NCI-H345 (cell line): ENCODE measurements around the gene BRF1.

Experiments used
- DNase-seq: peaks from one replicate; lab custom pipeline; 2025; lab: John Stamatoyannopoulos, UW

The BRF1 gene

DNA sequence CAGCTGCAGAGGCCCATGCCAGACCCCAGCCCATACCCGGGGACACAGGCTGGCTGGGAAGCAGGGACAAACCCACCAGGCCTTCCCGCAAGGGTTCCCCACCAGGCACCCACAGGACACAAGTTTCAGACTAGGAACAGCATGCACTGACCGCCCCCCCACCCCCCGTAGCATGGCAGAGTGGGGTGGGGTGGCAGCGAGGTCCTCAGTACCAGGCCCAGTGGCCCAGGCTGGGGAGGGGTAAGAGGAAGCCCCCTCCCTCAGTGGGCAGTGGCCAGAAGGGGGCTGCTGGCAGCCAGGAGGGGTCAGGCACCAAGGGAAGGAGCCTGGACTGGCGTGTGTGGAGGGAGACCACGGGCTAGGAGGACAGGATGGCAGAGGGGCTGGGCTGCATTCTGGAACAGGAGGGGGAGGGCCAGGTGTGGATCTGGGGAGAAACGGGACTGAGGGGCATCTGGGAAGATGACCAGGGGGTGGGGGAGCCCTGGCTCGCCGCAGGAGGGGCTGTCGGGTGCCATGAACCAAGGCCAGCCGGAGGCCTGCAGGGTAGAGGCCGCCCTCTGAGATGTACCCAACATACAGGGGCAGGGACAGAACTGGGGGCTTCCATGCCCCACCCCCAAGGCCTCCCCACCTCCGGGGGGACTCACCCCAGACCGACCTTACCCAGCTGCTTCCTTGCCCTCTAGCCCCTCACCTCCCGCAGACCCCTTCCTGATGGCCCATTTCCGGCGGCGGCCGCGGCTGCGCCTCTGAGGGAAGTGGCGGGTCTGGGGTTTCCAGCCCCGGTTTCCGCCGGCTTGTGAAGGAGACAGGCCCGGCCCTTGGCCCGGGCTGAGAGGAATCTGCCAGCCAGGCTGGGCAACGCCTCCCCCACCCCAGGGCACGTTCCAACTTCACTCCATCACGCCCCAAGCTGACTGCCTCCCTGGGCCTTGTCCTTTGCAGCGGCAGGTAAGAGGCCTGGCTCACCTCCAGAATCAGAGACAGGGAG is 126.6 kb downstream of the BRF1 start:
- DNase-seq, result no peak

DNA sequence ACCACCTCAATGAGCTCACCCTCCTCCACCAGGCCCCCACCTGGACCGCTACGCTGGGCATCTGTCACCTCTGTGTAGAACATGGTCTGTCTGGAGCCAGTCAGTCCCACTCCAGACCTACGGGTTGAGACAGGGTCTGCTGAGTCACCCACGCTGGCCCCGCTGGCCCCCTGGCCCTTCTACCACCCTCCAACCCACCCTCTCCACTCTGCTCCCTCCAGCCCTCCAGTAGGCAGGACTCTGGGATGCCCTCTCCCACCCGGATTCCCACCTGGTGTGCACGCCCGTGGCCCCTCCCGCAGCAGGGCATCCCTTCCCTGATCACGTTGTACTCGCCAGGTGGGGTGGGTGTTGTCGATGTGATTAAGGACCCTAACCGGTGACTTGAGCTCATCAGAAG is 127.7 kb downstream of the BRF1 start:
- no peak for DNase-seq

DNA sequence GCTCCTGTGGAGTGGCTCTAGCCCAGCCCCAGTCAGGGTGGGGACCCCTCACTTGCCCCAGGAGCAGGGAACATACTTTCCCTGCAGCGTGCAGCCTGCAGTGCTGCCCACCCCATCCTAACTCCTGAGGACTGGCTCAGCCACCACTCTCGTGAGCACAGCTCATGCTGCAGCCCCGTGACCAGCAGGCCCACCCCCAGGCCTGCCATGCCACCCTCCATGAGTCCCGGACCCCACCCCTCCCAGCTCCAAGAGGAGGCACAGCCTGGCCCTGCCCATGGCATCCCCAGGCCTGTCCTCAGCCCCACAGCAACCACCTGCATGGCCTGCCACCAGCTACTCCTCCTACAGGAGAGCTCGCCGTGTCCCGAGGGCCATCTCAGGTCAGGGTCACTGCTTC is 128.3 kb downstream of the BRF1 start:
- no peak for DNase-seq

- DNase-seq, result peak; percentile 67
Measured at GRCh38 chr14:105171004-105171673, 129.7 kb downstream of the BRF1 start.

DNA sequence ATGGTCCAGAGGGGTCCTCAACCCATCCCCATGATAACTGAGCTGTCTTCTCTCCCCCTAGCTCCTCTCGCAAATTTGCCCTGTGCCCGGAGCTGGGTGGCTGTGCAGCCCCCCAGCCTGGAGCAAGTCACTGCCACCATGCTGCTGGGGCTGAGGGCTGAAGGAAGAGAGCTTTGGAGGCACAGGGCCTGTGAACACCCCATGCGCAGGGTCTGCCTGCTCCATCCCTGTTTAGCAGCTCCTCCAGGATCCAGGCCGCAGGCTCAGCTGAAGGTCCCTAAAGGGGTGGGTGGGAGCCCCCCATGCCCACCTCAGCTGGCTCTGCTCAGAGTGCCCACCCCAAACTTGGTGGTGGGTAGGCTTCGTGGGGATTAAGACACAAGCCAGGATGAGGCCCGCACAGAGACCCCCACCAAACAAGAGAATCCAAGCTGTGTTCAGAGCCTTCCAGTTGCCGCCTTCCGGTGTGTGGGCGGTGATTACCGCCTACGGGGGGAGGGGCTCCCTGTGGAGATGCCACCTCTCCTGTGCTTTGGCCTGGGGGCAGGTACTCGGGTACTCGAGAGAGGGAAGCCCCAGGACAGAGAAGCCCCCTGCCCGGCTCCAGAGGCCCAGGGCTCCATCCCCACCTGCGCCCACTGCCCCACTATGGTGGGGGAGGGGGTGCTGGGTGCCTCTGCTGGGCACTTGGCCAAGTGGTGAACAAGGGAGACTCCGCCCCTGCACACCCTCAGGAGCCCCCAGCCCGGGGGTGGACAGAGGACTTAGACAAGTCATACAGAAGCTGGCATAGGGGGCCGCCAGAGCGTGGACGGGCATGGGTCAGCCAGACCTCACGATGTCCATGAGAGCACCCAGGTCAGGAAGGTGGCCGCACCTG is 130.8 kb downstream of the BRF1 start:
- DNase-seq, result no peak

DNA sequence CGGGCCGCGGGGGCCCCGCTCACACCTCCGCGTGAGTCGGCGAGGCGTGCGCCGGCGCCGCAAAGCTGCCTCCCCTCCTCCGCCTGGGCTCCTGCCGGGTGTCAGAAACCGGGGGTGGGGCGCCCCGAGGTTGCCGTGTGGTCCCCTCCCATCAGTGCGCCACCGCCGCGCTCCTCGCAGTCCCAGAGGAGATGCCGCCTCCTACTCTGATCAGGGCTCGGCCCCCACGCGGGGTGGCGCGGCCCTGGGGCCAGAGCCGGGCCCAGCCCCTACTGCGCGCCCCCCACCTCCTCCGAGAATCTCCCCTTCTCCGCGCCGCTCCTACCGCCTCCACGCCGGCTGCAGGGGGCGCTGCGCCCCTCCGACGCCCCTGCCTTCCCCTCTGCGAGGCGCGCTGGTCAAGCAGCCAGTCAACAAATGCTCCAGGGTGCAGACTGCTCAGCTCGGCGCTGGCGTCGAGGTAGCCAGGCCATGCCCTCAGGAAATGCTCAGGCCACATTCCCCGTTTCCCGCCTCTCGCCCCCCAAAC is 131.8 kb downstream of the BRF1 start:
- DNase-seq, result no peak

DNA sequence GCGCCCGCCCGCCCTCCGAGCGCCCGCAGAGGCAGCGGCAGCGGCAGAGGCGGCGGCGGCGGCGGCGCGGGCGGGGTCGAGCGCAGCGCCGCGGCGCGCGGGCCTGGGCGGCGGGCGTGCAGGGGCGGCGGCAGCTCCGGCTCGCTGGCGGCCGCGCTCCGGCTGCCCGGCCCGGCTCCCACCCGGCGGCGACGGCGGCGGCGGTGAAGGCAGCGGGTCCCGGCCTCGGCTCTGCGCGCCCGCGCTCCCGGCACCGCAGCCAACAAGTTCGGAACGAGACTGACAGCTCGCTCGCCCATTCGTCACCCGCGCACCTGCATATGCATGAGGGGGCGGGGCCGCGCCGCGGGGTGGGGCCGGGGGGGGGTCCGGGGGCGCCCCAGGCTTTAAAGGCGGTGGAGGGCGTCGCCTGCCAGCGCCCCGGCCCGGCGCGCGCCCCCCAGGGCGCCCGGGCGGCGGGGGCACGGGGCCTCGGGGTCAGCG is 132.3 kb downstream of the BRF1 start, which contains the start of gene JAG2:
JAG2 (minus strand) TSS at position 281 of the 483 bp plus-strand sequence. CDS start 356 bp downstream, outside the sequence.
- peak; percentile 65 for DNase-seq

GRCh38 chr14:105168093-105168420 is 132.7 kb downstream of the BRF1 start:
- DNase-seq, result no peak

DNA sequence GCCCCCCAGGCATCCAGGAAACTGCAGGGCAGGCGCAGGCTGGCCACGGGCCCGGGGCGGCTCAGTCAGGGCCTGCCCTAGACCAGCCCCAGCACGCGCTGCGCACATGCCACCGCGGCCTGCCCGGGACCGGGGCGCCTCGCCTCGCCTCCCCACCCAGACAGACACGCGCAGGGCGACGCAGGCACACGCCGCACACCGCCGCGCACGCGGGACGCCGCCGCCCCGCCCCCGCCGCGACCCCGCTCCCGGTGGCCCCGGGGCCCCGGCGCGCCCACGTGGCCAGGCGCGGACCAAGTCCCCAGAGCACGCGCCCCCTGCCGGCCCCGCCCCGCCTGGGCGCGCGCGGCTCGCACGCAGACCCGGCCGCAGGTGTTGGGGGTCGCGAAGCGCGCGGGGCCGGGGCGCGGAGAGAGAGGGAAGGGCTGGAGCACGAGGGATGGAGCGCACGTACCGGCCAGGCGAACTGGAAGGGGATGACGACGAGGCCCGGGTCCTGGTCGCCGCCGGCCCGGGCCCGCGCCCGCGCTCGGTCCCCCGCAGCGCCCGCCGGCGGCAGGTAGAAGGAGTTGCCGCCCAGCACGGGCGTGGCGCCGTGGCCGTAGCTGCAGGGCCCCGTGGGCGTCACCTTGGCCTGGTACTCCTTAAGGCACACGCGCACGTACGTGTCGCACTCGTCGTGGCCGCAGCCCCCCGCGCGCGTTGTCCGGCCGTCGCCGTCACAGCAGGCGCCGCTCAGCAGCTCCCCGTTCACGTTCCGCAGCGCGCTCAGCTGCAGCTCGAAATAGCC is 133.3 kb downstream of the BRF1 start:
- DNase-seq, result no peak

DNA sequence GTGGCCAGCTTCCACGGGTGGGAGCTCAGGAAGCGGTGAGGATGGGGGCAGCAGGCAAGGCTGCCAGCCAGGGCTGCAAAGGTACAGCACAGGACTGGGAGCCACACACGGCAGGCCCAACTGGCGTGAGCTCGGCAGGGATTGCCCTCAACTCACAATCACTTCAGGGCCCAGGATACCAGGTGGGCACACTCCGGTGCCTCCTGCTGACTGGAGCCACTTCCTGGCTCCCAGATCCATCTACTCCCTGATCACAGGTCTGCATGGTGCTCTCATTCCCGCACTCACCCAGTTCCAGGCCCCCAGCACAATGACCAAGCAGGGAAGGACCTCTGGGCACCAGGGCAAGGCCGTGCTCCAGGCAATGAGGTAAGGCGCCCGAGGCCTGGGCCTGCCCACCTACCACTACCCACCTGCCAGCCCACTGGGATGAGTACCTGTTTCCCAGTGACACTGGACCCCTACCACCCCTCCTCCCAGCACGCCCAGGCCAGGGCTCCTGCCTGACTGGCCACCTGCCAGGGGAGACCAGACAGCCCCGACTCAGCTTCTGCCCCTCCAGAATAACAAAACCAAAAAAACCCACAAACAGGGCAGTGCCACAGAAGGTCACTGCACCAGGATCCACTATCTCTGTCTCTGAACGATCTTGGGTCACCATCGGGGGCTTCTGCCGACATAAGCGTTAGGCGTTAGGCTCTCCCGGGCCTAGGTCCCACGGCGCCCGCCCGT is 134.1 kb downstream of the BRF1 start:
- DNase-seq, result no peak

DNA sequence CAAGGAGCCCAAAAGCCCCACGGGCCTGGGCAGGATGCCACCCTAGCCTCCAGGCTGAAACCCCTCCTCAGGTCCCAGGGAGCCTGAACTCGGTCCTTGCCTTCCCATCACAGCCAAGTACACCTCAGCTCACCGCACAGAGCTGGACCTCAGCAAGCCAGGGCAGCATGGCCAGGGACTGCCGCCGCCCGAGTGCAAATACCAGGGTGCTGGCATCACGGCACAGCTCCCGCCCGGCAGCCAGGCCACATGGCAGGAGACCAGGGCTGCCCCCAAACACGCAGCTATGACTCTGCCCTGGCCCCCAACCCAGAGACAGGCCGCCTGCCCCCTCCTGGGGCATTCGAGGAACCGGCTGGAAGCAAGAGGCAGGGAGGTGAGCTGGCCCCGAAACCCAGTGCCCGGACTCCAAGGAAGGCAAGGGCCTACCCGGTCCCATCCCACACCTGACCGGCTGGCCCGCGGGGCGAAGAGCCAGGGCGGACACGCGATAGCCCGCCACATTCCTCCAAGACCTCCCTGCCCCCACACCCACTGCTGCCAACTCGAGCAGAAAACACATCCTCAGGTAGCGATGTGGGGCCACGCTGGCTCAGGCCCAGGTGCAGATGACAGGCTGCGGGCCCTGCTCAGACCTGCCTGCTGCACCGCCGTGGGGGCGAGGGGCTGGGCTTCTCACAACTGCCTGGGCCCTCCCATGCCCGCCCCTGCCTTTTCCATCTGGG is 134.9 kb downstream of the BRF1 start:
- DNase-seq, result no peak

DNA sequence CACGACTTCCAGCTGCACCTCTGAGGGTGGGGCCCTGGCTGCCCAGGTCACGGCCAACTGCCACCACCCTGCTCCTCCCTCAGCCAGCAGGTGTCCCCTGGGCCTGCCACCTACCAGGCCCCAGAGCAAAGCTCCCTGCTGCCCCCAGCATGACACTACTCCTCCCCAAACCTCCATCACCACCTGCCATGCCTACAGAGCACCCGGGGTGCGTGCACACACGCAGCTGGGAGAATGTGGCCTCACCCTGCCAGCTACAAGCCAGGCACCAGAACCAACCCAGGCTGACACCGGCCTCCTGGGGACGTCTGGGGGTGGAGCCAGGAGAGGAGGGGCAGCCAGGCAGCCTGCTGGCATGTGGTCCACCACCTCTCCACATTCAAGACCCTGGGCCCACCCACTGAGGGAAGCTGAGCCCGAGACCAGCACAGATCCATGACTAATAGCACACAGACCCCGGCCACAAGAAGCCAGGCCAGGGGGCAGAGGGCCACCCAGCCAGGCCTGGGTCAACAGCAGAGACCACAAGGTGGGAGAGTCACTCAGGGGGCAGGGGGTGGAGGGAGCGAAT is 135.6 kb downstream of the BRF1 start:
- DNase-seq, result peak; percentile 90

DNA sequence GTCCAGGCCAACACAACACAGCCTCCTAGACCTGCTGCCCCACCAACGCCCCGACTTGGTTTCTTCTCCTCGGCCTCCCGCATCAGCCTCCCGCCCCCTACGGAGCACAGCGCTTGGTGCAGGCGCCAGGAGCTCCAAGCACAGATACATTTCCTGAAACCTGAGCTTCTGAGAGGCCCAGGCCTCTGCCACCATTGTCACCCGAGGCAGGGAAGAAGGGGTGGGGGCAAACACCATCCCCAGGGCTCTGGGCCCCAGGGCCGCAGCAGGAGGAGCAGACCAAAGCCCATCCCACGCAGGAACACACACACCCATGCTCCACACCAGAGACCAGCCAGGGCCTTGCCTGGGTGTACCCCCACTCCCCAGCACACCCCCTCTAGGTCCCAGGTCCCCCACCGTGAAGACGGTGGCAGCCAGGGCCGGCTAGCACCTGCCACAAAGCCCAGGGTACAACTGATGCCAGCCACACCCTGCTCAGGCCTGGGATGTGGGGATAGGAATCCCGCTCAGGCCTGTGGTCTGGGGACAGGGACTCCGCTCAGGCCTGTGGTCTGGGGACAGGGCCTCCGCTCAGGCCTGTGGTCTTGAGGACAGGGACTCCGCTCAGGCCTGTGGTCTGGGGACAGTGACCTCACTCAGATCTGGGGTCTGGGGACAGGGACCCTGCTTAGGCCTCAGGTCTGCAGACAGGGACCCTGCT is 137.6 kb downstream of the BRF1 start:
- DNase-seq, result peak; percentile 82

- DNase-seq, result no peak
Measured at GRCh38 chr14:105162669-105162979, 138.2 kb downstream of the BRF1 start.

- no peak for DNase-seq
Measured at GRCh38 chr14:105161964-105162668, 138.7 kb downstream of the BRF1 start.

DNA sequence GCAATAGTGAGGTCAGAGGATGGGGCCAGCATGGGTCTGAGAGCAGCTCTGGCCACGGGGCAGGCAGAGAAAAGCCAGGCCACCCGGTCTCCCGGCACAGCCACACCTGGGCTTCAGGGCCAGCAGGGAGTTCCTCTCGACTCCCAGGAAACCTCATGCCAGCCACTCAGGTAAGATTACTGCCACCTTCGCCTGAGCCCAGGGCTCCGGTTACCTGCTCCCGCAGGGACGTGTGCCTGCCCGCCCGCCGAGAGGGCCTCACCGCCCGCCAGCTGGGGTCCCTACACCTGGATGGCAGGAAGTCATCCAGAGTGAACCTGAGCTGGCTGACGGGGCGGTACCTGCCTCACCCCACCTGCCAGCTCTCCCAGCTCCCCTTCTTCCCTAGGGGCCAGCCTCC is 139.5 kb downstream of the BRF1 start:
- DNase-seq, result peak; percentile 91

- no peak for DNase-seq
Measured at GRCh38 chr14:105160776-105161175, 140.0 kb downstream of the BRF1 start.

GRCh38 chr14:105159344-105159743 is 141.5 kb downstream of the BRF1 start:
- DNase-seq, result no peak
